ENCODE results near the gene WHAMM. TPM values are rescaled to one million over a fixed set of nuclear protein-coding genes. Genes with fewer than 3 reads are reported as not detected.

WHAMM gene
- total and polyA plus RNA-seq, 2 of the 4 experiments (the other 2 are of a cell fraction) = 1.4 to 4.1 TPM

- Histone ChIP-seq H3K79me1 (ENCODE audit: low read depth in 1 of 2, low read length in 2 of 2) (no peaks in the 10 kb centered on the region), H4K91ac (ENCODE audit: insufficient read depth, low read depth, low read length) (no peak overlapping the region), H3K56ac (ENCODE audit: extremely low read depth, insufficient read depth, low read length) (no peak overlapping the region), H2BK120ac (ENCODE audit: low read depth, low read length) (no peak overlapping the region), H3K14ac (replicated peaks; ENCODE audit: low read depth, low read length) (no peak overlapping the region), H2BK15ac (ENCODE audit: low read depth, low read length) (no peak overlapping the region), H2AK9ac (replicated peaks; ENCODE audit: low read depth, low read length, poor library complexity) (no peak overlapping the region), H3K9me1 (ENCODE audit: insufficient read depth, low read length) (no peaks in the 10 kb centered on the region), H3K18ac (ENCODE audit: low read depth, low read length) (no peak overlapping the region), H3K4ac (ENCODE audit: low read depth, low read length) (no peak overlapping the region), H4K20me1 (ENCODE audit: insufficient read depth, low read length) (no peaks in the 10 kb centered on the region), H3K9me3 (ENCODE audit: control insufficient read depth, insufficient read depth, low read length) (no peaks in the 10 kb centered on the region), H4K8ac (ENCODE audit: low read depth in 2 of 2, low read length in 2 of 2) (no peak overlapping the region), H2AFZ (replicated peaks; ENCODE audit: low read length, poor library complexity) (no peak overlapping the region), H2AK5ac (ENCODE audit: low read depth, low read length) (no peak overlapping the region), H3K27me3 (ENCODE audit: control insufficient read depth, insufficient read depth, low read length) (peaks cover 3% of the 10 kb centered on the region; the same call in 1 of the 2 replicates), H2BK5ac (ENCODE audit: low read depth, low read length, poor library complexity, severe bottlenecking) (no peak overlapping the region), H2BK20ac (ENCODE audit: low read depth, low read length) (no peak overlapping the region), H3K4me1 (ENCODE audit: control insufficient read depth, insufficient read depth, low read length) (no peaks in the 10 kb centered on the region), H4K5ac (ENCODE audit: low read depth, low read length) (no peak overlapping the region), H3K9ac (ENCODE audit: low read depth, low read length) (no peak overlapping the region), H3K27ac (ENCODE audit: insufficient read depth, low read length) (no peak overlapping the region), H3K4me3 (ENCODE audit: insufficient read depth, low read depth, low read length) (no peak overlapping the region), H3K23ac (ENCODE audit: low read depth, low read length) (no peak overlapping the region), H3K36me3 (ENCODE audit: control insufficient read depth, insufficient read depth, low read length) (no peaks in the 10 kb centered on the region), H3K4me2 (ENCODE audit: low read depth, low read length) (no peak overlapping the region)
- no peak for TF ChIP-seq POLR2A (IDR thresholded peaks at IDR 0.05; ENCODE audit: low read depth, low read length)
- TF ChIP-seq FOS (IDR thresholded peaks at IDR 0.05; ENCODE audit: low read depth, low read length) = no peak
- TF ChIP-seq CEBPB (IDR thresholded peaks at IDR 0.05; ENCODE audit: low read depth, low read length) = no peak
- TF ChIP-seq RAD21 (IDR thresholded peaks at IDR 0.05; ENCODE audit: low read length) = no peak
- no peak for TF ChIP-seq RCOR1 (IDR thresholded peaks at IDR 0.05; ENCODE audit: insufficient replicate concordance, low read length)
- TF ChIP-seq, protein P1, sequence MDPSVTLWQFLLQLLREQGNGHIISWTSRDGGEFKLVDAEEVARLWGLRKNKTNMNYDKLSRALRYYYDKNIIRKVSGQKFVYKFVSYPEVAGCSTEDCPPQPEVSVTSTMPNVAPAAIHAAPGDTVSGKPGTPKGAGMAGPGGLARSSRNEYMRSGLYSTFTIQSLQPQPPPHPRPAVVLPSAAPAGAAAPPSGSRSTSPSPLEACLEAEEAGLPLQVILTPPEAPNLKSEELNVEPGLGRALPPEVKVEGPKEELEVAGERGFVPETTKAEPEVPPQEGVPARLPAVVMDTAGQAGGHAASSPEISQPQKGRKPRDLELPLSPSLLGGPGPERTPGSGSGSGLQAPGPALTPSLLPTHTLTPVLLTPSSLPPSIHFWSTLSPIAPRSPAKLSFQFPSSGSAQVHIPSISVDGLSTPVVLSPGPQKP (IDR thresholded peaks at IDR 0.05; ENCODE audit: borderline replicate concordance, low read depth, low read length) = no peak
- no peak for TF ChIP-seq SMC3 (IDR thresholded peaks at IDR 0.05; ENCODE audit: low read depth, low read length)
- no peak for TF ChIP-seq MAFK (IDR thresholded peaks at IDR 0.05; ENCODE audit: low read depth, low read length)
- TF ChIP-seq RFX5 (IDR thresholded peaks at IDR 0.05; ENCODE audit: low read depth, low read length) = no peak
- TF ChIP-seq NFE2L2 (IDR thresholded peaks at IDR 0.05; ENCODE audit: low read depth, low read length) = no peak
- DNase-seq (no peak), ATAC-seq (ENCODE audit: low read depth) (no peak)
- BruUV-seq (replicated peaks) = no TSS peak
- ChIA-PET POLR2A (ENCODE audit: unreplicated experiment) (no interaction called here), CTCF (no interaction called here)
- dilution Hi-C loops (cut with HindIII; ENCODE audit: low sequenced_read_pairs, unreplicated experiment) = no loop called here
- intact Hi-C loops (cut with micrococcal nuclease) = no loop called here
- in situ Hi-C loops (cut with MboI; ENCODE audit: low sequenced_read_pairs) = no loop called here
Observed at GRCh38 chr15:82793737-82794136, 15.7 kb upstream of the WHAMM start.
